HG03460 (cell line): Measurements from ENCODE around the gene DHFR2.

Source experiments
- ATAC-seq: cut with Tn5 transposase; IDR thresholded peaks from one replicate; pipeline ENCODE4 v1.9.1; 2021; ENCODE audit not compliant: unreplicated experiment

Gene DHFR2

DNA sequence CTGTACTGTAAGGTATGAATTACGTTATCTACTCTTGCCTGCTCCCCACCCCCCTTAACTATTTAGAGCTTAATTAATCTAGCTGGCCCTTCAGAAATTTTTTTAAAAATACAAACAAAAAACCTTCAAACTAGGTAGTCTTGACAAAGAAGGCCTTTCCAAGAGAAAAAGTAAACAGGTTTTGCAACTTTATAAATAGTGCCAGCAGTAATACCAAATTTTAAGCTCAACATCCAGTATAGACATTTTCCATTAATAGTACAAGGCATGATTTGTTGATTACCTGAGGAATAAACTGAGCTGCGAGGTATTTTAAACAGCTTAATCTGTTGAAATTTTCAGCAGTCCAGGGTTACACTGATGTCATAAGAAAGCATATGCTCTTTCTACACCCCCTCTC lies 54.5 kb downstream of the DHFR2 start:
- no peak for ATAC-seq
